ENCODE measurements around the gene FAM177B. TPM values are rescaled to one million over a fixed set of nuclear protein-coding genes. Genes with fewer than 3 reads are reported as not detected.
A peak's percentile ranks its signal among the peaks of the same experiment; 100 is the strongest.

FAM177B gene
- not detected in 2 replicates for total RNA-seq (2014; rRNA removed; shearing (Covaris generic))

GRCh38 chr1:222736972-222737371, at the start of gene FAM177B:
Gene FAM177B (plus strand): TSS chr1:222737202. CDS start chr1:222746546, 9,344 bp downstream.
- no peak for DNase-seq (ENCODE audit: low spot score)
- in situ Hi-C loops (cut with HindIII; ENCODE audit: low sequenced_read_pairs), result no loop called here

- no peak for DNase-seq (ENCODE audit: low spot score)
- in situ Hi-C loops (cut with HindIII; ENCODE audit: low sequenced_read_pairs), result no loop called here
Measured at GRCh38 chr1:222691016-222691415, 46.0 kb upstream of the FAM177B start.

GRCh38 chr1:222694927-222695326, 42.1 kb upstream of the FAM177B start:
- no peak for DNase-seq (ENCODE audit: low spot score)
- in situ Hi-C loops (cut with HindIII; ENCODE audit: low sequenced_read_pairs), result no loop called here

- in situ Hi-C loops (cut with HindIII; ENCODE audit: low sequenced_read_pairs), result no loop called here
- DNase-seq (ENCODE audit: low spot score), result no peak
Measured at GRCh38 chr1:222696741-222697140, 40.3 kb upstream of the FAM177B start.

DNA sequence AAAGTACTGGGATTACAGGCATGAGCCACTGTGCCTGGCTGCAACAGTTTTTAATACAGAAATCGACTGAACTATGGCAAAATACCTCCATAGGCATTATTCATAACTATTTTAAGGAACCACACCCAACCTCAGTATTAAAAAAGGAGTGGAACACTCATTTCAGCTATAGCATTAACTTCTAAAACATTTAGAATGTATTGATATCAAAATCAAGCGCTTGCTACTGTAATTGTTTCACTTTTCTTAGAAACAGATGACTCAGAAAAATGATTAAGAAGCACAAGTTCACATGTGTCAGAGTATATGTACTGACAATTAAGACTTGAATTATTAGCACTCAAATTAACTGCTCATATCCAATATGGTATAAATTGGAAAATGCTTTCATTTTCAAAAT, 39.8 kb upstream of the FAM177B start:
- DNase-seq (ENCODE audit: low spot score), result no peak
- in situ Hi-C loops (cut with HindIII; ENCODE audit: low sequenced_read_pairs), result no loop called here

DNA sequence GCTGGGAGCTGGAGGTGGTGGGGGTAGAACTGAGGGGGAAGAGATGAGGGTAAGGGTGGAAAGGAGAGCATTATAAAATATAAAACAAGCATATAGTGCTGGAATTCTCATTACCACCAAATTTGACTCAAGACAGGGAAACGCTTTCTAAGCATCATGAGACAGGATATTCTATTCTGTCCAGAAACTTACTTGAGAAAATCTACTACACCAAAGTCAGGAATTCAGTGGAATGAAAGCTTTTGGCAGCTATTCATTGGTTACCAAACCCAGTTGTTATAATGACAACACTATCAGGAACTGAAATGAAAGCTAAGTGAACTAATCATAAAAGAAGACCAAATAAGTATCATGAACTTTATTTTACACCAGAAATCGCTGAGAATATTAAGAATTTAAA, 39.2 kb upstream of the FAM177B start:
- DNase-seq (ENCODE audit: low spot score), result no peak
- in situ Hi-C loops (cut with HindIII; ENCODE audit: low sequenced_read_pairs), result no loop called here

GRCh38 chr1:222702210-222702609, 34.8 kb upstream of the FAM177B start:
- in situ Hi-C loops (cut with HindIII; ENCODE audit: low sequenced_read_pairs), result no loop called here
- no peak for DNase-seq (ENCODE audit: low spot score)

- DNase-seq (ENCODE audit: low spot score), result no peak
- in situ Hi-C loops (cut with HindIII; ENCODE audit: low sequenced_read_pairs), result no loop called here
Measured at GRCh38 chr1:222704260-222704659, 32.7 kb upstream of the FAM177B start.

- DNase-seq (ENCODE audit: low spot score), result no peak
- in situ Hi-C loops (cut with HindIII; ENCODE audit: low sequenced_read_pairs), result no loop called here
Measured at GRCh38 chr1:222706815-222707214, 30.2 kb upstream of the FAM177B start.

DNA sequence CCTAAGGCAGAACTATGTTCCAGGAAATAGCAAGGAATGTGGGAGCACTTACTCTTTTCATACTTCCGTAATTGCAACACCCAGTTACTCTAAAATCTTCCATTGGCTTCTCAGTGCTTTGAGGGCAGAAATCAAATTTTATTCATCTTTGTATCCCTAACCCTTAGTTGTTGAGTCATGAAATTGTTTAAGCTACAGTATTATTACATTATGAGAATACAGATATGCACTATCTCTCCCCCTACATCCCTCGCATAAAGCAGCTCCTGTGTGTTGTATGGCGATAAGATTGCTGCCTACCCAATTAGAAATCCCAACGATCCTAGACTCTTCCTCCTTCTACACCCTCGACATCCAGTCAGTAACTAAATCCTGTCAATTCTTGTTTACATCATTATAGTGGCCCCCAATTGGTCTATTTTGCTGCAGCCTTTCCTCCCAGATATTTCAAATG, 27.3 kb upstream of the FAM177B start:
- in situ Hi-C loops (cut with HindIII; ENCODE audit: low sequenced_read_pairs), result no loop called here

GRCh38 chr1:222711319-222712252, 25.4 kb upstream of the FAM177B start:
- DNase-seq (ENCODE audit: low spot score), result peak; percentile 52
- in situ Hi-C loops (cut with HindIII; ENCODE audit: low sequenced_read_pairs), result no loop called here

More for the DNA sequence above, 27.3 kb upstream of the FAM177B start:
- DNase-seq (ENCODE audit: low spot score), result no peak

- DNase-seq (ENCODE audit: low spot score), result peak; percentile 90
- in situ Hi-C loops (cut with HindIII; ENCODE audit: low sequenced_read_pairs), result no loop called here
Measured at GRCh38 chr1:222712253-222713090, 24.5 kb upstream of the FAM177B start, which contains the start of the genes AIDA and BROX. Gene AIDA (minus strand): TSS chr1:222712491. CDS start chr1:222712317, 174 bp downstream. Gene BROX (plus strand): TSS chr1:222712564. CDS start chr1:222715700, 3,136 bp downstream.

DNA sequence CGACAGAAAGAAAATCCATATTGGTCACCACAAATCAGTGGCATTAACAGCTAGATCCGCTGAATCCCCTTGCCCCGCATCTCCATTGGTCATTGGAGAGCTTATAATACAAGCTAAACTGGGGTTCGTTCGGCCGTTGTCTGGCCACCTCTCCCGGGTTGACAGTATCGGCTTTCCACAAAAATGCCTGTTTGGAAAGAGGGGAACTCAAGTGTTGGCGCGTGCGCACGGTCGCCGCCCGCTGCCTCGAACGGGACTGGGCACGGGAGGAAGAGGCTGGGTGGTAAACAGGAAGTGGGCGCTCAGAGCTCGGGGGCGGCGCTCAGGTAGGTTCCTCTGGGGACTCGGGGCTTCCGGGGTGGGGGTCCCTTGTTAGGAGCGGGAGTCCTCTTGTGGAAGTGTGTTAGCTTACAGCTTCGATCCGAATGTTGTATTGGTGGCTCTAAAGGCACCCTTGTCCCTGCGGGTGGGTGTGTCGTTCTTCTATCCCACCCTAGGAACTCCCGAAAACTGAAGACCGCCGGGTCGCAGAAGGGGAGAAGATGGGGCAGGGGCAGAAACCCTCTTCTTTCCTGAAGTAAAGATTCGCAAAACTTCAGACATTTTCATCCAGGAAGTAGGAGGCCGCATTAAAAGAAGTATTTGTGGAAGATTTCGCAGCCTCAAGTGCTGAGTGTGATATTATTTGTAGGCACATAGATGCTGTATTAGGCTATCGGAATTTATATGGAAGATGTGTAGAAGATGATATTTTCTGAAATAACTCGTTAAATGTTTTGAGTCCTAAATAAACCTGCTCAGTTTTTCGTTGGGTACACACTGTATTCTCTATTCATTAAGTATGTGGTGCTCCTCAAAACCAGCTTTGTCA, 23.7 kb upstream of the FAM177B start:
- peak; percentile 97 for DNase-seq (ENCODE audit: low spot score)
- in situ Hi-C loops (cut with HindIII; ENCODE audit: low sequenced_read_pairs), result no loop called here

DNA sequence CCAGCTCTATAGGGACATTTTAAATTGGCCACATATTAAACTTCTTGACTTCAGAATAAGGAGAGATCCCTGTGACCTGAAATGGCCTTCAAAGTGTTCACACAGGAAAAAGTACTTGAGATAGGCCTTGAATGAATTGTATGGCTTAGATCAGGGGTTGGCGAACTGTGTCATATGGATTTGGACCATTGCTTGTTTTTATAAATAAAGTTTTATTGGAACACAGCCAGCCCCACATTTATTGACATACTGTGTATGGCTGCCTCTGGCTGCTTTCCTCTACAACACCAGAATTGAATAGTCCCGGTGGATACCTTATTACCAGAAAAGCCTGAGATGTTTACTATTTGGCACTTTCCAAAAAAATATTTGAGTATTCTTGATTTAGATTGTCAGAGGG, 20.6 kb upstream of the FAM177B start:
- no peak for DNase-seq (ENCODE audit: low spot score)
- in situ Hi-C loops (cut with HindIII; ENCODE audit: low sequenced_read_pairs), result no loop called here

- in situ Hi-C loops (cut with HindIII; ENCODE audit: low sequenced_read_pairs), result no loop called here
Measured at GRCh38 chr1:222728746-222729145, 8.3 kb upstream of the FAM177B start.

DNA sequence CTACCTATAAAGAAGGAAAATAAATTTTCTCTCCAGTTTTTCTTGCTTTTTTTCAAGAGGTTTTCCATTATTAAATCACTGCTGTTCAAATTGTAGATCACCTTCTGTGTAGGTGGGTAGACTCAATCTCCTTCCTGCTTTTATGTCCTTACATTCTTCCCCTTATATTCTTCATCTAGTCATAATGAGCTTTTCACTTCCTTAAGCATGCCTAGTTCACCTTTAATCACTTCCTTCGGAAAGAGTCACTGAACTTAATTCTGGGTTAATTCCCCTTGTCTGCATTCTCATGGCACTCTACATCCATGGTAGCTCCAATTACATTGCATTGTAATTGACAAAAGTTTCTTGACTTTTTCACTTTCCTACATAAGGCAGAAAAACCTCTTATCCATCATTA, 6.1 kb upstream of the FAM177B start:
- in situ Hi-C loops (cut with HindIII; ENCODE audit: low sequenced_read_pairs), result no loop called here
- DNase-seq (ENCODE audit: low spot score), result no peak

More at GRCh38 chr1:222728746-222729145, 8.3 kb upstream of the FAM177B start:
- no peak for DNase-seq (ENCODE audit: low spot score)

DNA sequence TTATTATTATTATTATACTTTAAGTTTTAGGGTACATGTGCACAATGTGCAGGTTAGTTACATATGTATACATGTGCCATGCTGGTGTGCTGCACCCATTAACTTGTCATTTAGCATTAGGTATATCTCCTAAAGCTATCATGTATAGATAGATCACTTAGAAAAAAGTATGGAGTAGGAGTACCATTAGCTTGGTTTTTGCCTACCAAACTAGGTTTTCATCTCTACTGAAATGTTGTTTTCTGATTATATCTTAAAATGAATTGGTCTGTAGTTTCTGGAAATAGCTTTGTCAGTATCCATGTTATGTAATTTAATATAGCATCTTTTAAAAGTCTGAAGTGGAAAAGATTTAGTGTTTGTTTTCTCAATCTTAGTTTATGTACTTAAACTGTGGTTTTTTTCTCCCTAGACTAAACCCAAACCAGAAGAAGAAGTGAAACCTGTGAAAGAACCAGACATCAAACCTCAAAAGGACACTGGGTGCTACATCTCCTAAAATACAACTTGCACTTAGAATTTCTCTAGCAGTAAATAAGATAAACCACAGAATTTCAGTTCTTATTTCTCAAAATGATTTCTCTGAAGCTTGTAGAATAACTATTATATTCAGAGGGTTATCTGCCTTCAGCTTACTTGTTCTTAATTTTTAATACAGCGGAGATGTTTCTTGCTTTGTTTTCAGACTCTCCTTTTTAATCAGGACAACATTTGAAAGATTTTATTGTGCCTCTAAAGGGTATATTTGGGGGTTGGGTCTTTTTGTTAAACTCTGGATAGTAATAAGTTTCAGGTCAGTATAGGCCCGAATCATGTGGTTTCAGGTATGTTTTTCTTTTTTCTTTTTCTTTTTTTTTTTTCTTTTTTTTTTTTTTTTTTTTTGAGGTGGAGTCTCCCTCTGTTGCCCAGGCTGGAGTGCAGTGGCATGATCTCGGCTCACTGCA, 4.5 kb upstream of the FAM177B start:
- no peak for DNase-seq (ENCODE audit: low spot score)
- in situ Hi-C loops (cut with HindIII; ENCODE audit: low sequenced_read_pairs), result no loop called here

DNA sequence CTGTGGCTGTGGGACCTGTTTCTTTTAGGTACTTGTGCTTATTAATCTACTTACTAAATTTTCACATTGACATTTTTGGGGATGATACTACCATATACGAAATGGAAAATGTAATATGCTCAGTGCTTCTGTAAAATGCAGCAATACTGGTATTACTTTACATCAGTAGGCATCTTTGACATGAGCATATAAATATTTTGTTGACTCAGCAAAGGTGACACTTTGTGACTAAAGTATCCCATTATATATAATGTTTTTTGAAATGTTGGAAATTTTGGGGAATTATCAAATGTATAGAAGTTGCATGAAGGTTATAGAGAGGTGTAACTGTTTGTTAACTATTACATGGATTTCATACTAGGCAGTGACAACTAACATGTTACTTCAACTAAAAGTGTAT, 2.3 kb upstream of the FAM177B start:
- DNase-seq (ENCODE audit: low spot score), result no peak
- in situ Hi-C loops (cut with HindIII; ENCODE audit: low sequenced_read_pairs), result no loop called here

Measured in G401 (cell line).